OCI-LY7 (cell line): Measurements from ENCODE around the gene SMARCC1.

Experiments used
- EZH2phosphoT487 ChIP-seq: fragments of 200-600 bp; sonication (generic); IDR thresholded peaks from 2 replicates; pipeline ENCODE4 v1.6.1; 2018; ENCODE audit warnings: low read depth, borderline replicate concordance, mild to moderate bottlenecking, mixed run types, antibody characterized with exemption, low read length, moderate library complexity, mixed read lengths
- TF ChIP-seq, protein P1 (sequence below): fragments of 200-600 bp; sonication (generic); conservative IDR thresholded peaks from 2 replicates; pipeline ENCODE4 v1.5.1; 2014; ENCODE audit warnings: mild to moderate bottlenecking, antibody characterized with exemption, low read length, moderate library complexity, mixed read lengths

DNA sequence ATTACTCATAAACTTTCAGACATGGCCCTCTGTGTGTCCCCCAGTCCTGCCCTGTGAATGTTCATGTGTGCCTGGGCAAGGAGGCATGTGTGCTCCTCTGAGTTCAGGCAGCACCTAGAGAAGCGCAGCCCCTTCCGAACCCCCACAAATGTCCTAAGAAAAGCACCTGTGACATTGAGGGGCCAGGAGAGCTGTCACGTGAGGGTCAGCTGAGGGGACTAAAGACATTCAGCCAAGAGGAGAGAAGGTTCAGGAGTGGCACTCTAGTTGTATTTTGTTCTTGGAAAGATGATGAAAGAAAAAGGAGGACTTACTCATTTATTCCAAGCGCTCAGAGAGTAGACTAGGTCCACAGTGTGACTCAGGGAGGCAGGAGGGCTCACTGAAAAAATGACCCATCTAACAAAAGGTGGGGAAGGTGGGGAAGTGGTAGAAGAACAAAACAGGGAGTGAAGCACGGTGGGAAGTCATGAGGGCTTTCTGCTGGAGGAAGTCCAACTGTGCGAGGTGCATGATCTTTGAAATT is 240.0 kb downstream of the SMARCC1 start:
- TF ChIP-seq EZH2phosphoT487 = no peak
- TF ChIP-seq, protein P1, sequence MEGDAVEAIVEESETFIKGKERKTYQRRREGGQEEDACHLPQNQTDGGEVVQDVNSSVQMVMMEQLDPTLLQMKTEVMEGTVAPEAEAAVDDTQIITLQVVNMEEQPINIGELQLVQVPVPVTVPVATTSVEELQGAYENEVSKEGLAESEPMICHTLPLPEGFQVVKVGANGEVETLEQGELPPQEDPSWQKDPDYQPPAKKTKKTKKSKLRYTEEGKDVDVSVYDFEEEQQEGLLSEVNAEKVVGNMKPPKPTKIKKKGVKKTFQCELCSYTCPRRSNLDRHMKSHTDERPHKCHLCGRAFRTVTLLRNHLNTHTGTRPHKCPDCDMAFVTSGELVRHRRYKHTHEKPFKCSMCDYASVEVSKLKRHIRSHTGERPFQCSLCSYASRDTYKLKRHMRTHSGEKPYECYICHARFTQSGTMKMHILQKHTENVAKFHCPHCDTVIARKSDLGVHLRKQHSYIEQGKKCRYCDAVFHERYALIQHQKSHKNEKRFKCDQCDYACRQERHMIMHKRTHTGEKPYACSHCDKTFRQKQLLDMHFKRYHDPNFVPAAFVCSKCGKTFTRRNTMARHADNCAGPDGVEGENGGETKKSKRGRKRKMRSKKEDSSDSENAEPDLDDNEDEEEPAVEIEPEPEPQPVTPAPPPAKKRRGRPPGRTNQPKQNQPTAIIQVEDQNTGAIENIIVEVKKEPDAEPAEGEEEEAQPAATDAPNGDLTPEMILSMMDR = no peak
